ENCODE data around the gene GABARAPL2. TPM values are rescaled to one million over a fixed set of nuclear protein-coding genes. Genes with fewer than 3 reads are reported as not detected.

The GABARAPL2 gene
- polyA plus RNA-seq, 4 donors: 130 to 182 (median 140) TPM

GRCh38 chr16:75599452-75600277 lies 33.5 kb downstream of the GABARAPL2 start:
- DNase-seq (no peak), FAIRE-seq (no peak)

GRCh38 chr16:75603241-75603640 lies 37.1 kb downstream of the GABARAPL2 start:
- H3K4me1 ChIP-seq (ENCODE audit: control insufficient read depth in 3 of 3, insufficient read depth in 2 of 3, low read depth in 1 of 3, low read length in 2 of 3): no peaks in the 10 kb centered on the region
- no peak for DNase-seq
- no peak for FAIRE-seq
- H3K4me3 ChIP-seq (ENCODE audit: low read depth in 1 of 3, low read length in 3 of 3): no peak overlapping the region
- peaks cover 19 to 42% (median 30%) of the 10 kb centered on the region in 3 donors for H3K36me3 ChIP-seq (ENCODE audit: control insufficient read depth in 3 of 3, insufficient read depth in 2 of 3, low read depth in 1 of 3, low read length in 3 of 3)
- WGBS, 3 donors: 92 to 95% (median 93%) methylated on average over 4 of the region's 4 CpGs
- peaks cover 0 to 8% of the 10 kb centered on the region in 2 donors for H3K9me3 ChIP-seq (ENCODE audit: control insufficient read depth in 2 of 2, insufficient read depth in 1 of 2, low read depth in 1 of 2, low read length in 1 of 2)
- H3K27me3 ChIP-seq (ENCODE audit: control insufficient read depth in 3 of 3, insufficient read depth in 3 of 3, low read length in 3 of 3): no peaks in the 10 kb centered on the region
- H3K27ac ChIP-seq (ENCODE audit: low read depth in 1 of 3, low read length in 2 of 3): no peak overlapping the region

More at GRCh38 chr16:75599452-75600277, 33.5 kb downstream of the GABARAPL2 start:
- Histone ChIP-seq H3K4me3 (ENCODE audit: low read depth in 1 of 3, low read length in 3 of 3) (no peak overlapping the region), H3K27ac (ENCODE audit: low read depth in 1 of 3, low read length in 2 of 3) (peak overlapping the region in 1 of 3 donors; percentile 17), H3K4me1 (ENCODE audit: control insufficient read depth in 3 of 3, insufficient read depth in 2 of 3, low read depth in 1 of 3, low read length in 2 of 3) (no peaks in the 10 kb centered on the region), H3K27me3 (ENCODE audit: control insufficient read depth in 3 of 3, insufficient read depth in 3 of 3, low read length in 3 of 3) (no peaks in the 10 kb centered on the region), H3K9me3 (ENCODE audit: control insufficient read depth in 2 of 2, insufficient read depth in 1 of 2, low read depth in 1 of 2, low read length in 1 of 2) (peaks cover 0 to 8% of the 10 kb centered on the region in 2 donors), H3K36me3 (ENCODE audit: control insufficient read depth in 3 of 3, insufficient read depth in 2 of 3, low read depth in 1 of 3, low read length in 3 of 3) (peaks cover 19 to 43% (median 22%) of the 10 kb centered on the region in 3 donors)
- 88 to 92% (median 91%) methylated on average over 6 of the region's 6 CpGs for WGBS, 3 donors

- no peaks in the 10 kb centered on the region for H3K27me3 ChIP-seq (ENCODE audit: control insufficient read depth in 3 of 3, insufficient read depth in 3 of 3, low read length in 3 of 3)
- H3K27ac ChIP-seq (ENCODE audit: low read depth in 1 of 3, low read length in 2 of 3): no peak overlapping the region
- H3K36me3 ChIP-seq (ENCODE audit: control insufficient read depth in 3 of 3, insufficient read depth in 2 of 3, low read depth in 1 of 3, low read length in 3 of 3): peaks cover 22 to 50% (median 28%) of the 10 kb centered on the region in 3 donors
- H3K4me1 ChIP-seq (ENCODE audit: control insufficient read depth in 3 of 3, insufficient read depth in 2 of 3, low read depth in 1 of 3, low read length in 2 of 3): no peaks in the 10 kb centered on the region
- 96 to 100% (median 98%) methylated on average over 1 of the region's 1 CpG for WGBS, 3 donors
- H3K9me3 ChIP-seq (ENCODE audit: control insufficient read depth in 2 of 2, insufficient read depth in 1 of 2, low read depth in 1 of 2, low read length in 1 of 2): peaks cover 0 to 8% of the 10 kb centered on the region in 2 donors
- no peak overlapping the region for H3K4me3 ChIP-seq (ENCODE audit: low read depth in 1 of 3, low read length in 3 of 3)
- no peak for DNase-seq
- no peak for FAIRE-seq
Measured at GRCh38 chr16:75606507-75606906, 40.3 kb downstream of the GABARAPL2 start.

- H3K4me1 ChIP-seq (ENCODE audit: control insufficient read depth in 3 of 3, insufficient read depth in 2 of 3, low read depth in 1 of 3, low read length in 2 of 3): no peaks in the 10 kb centered on the region
- no peak for DNase-seq
- H3K9me3 ChIP-seq (ENCODE audit: control insufficient read depth in 2 of 2, insufficient read depth in 1 of 2, low read depth in 1 of 2, low read length in 1 of 2): peaks cover 0 to 3% of the 10 kb centered on the region in 2 donors
- FAIRE-seq: no peak
- H3K4me3 ChIP-seq (ENCODE audit: low read depth in 1 of 3, low read length in 3 of 3): no peak overlapping the region
- H3K27ac ChIP-seq (ENCODE audit: low read depth in 1 of 3, low read length in 2 of 3): no peak overlapping the region
- H3K36me3 ChIP-seq (ENCODE audit: control insufficient read depth in 3 of 3, insufficient read depth in 2 of 3, low read depth in 1 of 3, low read length in 3 of 3): peaks cover 9 to 55% (median 16%) of the 10 kb centered on the region in 3 donors
- WGBS, 3 donors: 96 to 98% (median 97%) methylated on average over 4 of the region's 4 CpGs
- H3K27me3 ChIP-seq (ENCODE audit: control insufficient read depth in 3 of 3, insufficient read depth in 3 of 3, low read length in 3 of 3): no peaks in the 10 kb centered on the region
Measured at GRCh38 chr16:75614066-75614897, 48.1 kb downstream of the GABARAPL2 start.

GRCh38 chr16:75615619-75616018 lies 49.4 kb downstream of the GABARAPL2 start:
- FAIRE-seq: no peak

GRCh38 chr16:75616521-75617010 lies 50.4 kb downstream of the GABARAPL2 start:
- FAIRE-seq: no peak
- no peaks in the 10 kb centered on the region for H3K27me3 ChIP-seq (ENCODE audit: control insufficient read depth in 3 of 3, insufficient read depth in 3 of 3, low read length in 3 of 3)
- H3K4me1 ChIP-seq (ENCODE audit: control insufficient read depth in 3 of 3, insufficient read depth in 2 of 3, low read depth in 1 of 3, low read length in 2 of 3): peaks cover 0 to 4% (median under 1%) of the 10 kb centered on the region in 3 donors
- no peak for DNase-seq
- 76 to 90% (median 86%) methylated on average over 4 of the region's 4 CpGs for WGBS, 3 donors
- peaks cover 9 to 48% (median 12%) of the 10 kb centered on the region in 3 donors for H3K36me3 ChIP-seq (ENCODE audit: control insufficient read depth in 3 of 3, insufficient read depth in 2 of 3, low read depth in 1 of 3, low read length in 3 of 3)
- peaks cover 0 to 3% of the 10 kb centered on the region in 2 donors for H3K9me3 ChIP-seq (ENCODE audit: control insufficient read depth in 2 of 2, insufficient read depth in 1 of 2, low read depth in 1 of 2, low read length in 1 of 2)
- no peak overlapping the region for H3K4me3 ChIP-seq (ENCODE audit: low read depth in 1 of 3, low read length in 3 of 3)
- peak overlapping the region in 1 of 3 donors; percentile 61 for H3K27ac ChIP-seq (ENCODE audit: low read depth in 1 of 3, low read length in 2 of 3)

More at GRCh38 chr16:75615619-75616018, 49.4 kb downstream of the GABARAPL2 start:
- no peak for DNase-seq
- H3K9me3 ChIP-seq (ENCODE audit: control insufficient read depth in 2 of 2, insufficient read depth in 1 of 2, low read depth in 1 of 2, low read length in 1 of 2): peaks cover 0 to 3% of the 10 kb centered on the region in 2 donors
- WGBS, 3 donors: 89 to 95% (median 89%) methylated on average over 2 of the region's 2 CpGs
- H3K27ac ChIP-seq (ENCODE audit: low read depth in 1 of 3, low read length in 2 of 3): no peak overlapping the region
- H3K4me1 ChIP-seq (ENCODE audit: control insufficient read depth in 3 of 3, insufficient read depth in 2 of 3, low read depth in 1 of 3, low read length in 2 of 3): no peaks in the 10 kb centered on the region
- no peaks in the 10 kb centered on the region for H3K27me3 ChIP-seq (ENCODE audit: control insufficient read depth in 3 of 3, insufficient read depth in 3 of 3, low read length in 3 of 3)
- no peak overlapping the region for H3K4me3 ChIP-seq (ENCODE audit: low read depth in 1 of 3, low read length in 3 of 3)
- peaks cover 9 to 55% (median 15%) of the 10 kb centered on the region in 3 donors for H3K36me3 ChIP-seq (ENCODE audit: control insufficient read depth in 3 of 3, insufficient read depth in 2 of 3, low read depth in 1 of 3, low read length in 3 of 3)

- H3K27ac ChIP-seq (ENCODE audit: low read depth in 1 of 3, low read length in 2 of 3): no peak overlapping the region
- DNase-seq: no peak
- WGBS, 3 donors: 77 to 88% (median 82%) methylated on average over 3 of the region's 3 CpGs
Measured at GRCh38 chr16:75617121-75617520, 50.9 kb downstream of the GABARAPL2 start.

GRCh38 chr16:75618780-75619179 lies 52.6 kb downstream of the GABARAPL2 start:
- FAIRE-seq (no peak), DNase-seq (no peak)
- H3K9me3 ChIP-seq (ENCODE audit: control insufficient read depth in 2 of 2, insufficient read depth in 1 of 2, low read depth in 1 of 2, low read length in 1 of 2): peaks cover 0 to 3% of the 10 kb centered on the region in 2 donors
- H3K4me3 ChIP-seq (ENCODE audit: low read depth in 1 of 3, low read length in 3 of 3): no peak overlapping the region
- WGBS, 3 donors: 89 to 97% (median 95%) methylated on average over 2 of the region's 2 CpGs
- H3K4me1 ChIP-seq (ENCODE audit: control insufficient read depth in 3 of 3, insufficient read depth in 2 of 3, low read depth in 1 of 3, low read length in 2 of 3): peaks cover 0 to 9% (median 2%) of the 10 kb centered on the region in 3 donors
- no peak overlapping the region for H3K27ac ChIP-seq (ENCODE audit: low read depth in 1 of 3, low read length in 2 of 3)
- no peaks in the 10 kb centered on the region for H3K27me3 ChIP-seq (ENCODE audit: control insufficient read depth in 3 of 3, insufficient read depth in 3 of 3, low read length in 3 of 3)
- peaks cover 2 to 30% (median 7%) of the 10 kb centered on the region in 3 donors for H3K36me3 ChIP-seq (ENCODE audit: control insufficient read depth in 3 of 3, insufficient read depth in 2 of 3, low read depth in 1 of 3, low read length in 3 of 3)

More at GRCh38 chr16:75617121-75617520, 50.9 kb downstream of the GABARAPL2 start:
- Histone ChIP-seq H3K27me3 (ENCODE audit: control insufficient read depth in 3 of 3, insufficient read depth in 3 of 3, low read length in 3 of 3) (no peaks in the 10 kb centered on the region), H3K4me1 (ENCODE audit: control insufficient read depth in 3 of 3, insufficient read depth in 2 of 3, low read depth in 1 of 3, low read length in 2 of 3) (peaks cover 0 to 6% (median 2%) of the 10 kb centered on the region in 3 donors), H3K9me3 (ENCODE audit: control insufficient read depth in 2 of 2, insufficient read depth in 1 of 2, low read depth in 1 of 2, low read length in 1 of 2) (peaks cover 0 to 3% of the 10 kb centered on the region in 2 donors), H3K36me3 (ENCODE audit: control insufficient read depth in 3 of 3, insufficient read depth in 2 of 3, low read depth in 1 of 3, low read length in 3 of 3) (peaks cover 7 to 42% (median 9%) of the 10 kb centered on the region in 3 donors), H3K4me3 (ENCODE audit: low read depth in 1 of 3, low read length in 3 of 3) (no peak overlapping the region)
- FAIRE-seq: no peak

Measured in small intestine (tissue), 7 donors.